GM18517 (cell line): ENCODE measurements around the gene PRRC2A.

Source experiments
- ATAC-seq: cut with Tn5 transposase; IDR thresholded peaks from one replicate; pipeline ENCODE4 v1.9.1; 2021; ENCODE audit warnings: mild to moderate bottlenecking, moderate library complexity; ENCODE audit not compliant: unreplicated experiment

Gene PRRC2A

GRCh38 chr6:31622684-31623091, 2.2 kb downstream of the PRRC2A start:
- no peak for ATAC-seq

GRCh38 chr6:31624070-31624469, 3.6 kb downstream of the PRRC2A start:
- no peak for ATAC-seq

GRCh38 chr6:31626952-31627351, 6.4 kb downstream of the PRRC2A start:
- ATAC-seq, result no peak

GRCh38 chr6:31627690-31628287, 7.3 kb downstream of the PRRC2A start:
- ATAC-seq, result no peak

GRCh38 chr6:31629014-31629413, 8.5 kb downstream of the PRRC2A start:
- no peak for ATAC-seq

GRCh38 chr6:31630177-31630934, 9.8 kb downstream of the PRRC2A start:
- no peak for ATAC-seq

- ATAC-seq, result no peak
Observed at GRCh38 chr6:31631209-31631608, 10.7 kb downstream of the PRRC2A start.

- no peak for ATAC-seq
Observed at GRCh38 chr6:31631681-31632278, 11.3 kb downstream of the PRRC2A start.

- ATAC-seq, result no peak
Observed at GRCh38 chr6:31632279-31632946, 11.9 kb downstream of the PRRC2A start.

- ATAC-seq, result no peak
Observed at GRCh38 chr6:31633447-31633846, 12.9 kb downstream of the PRRC2A start.

- no peak for ATAC-seq
Observed at GRCh38 chr6:31634131-31634530, 13.6 kb downstream of the PRRC2A start.

GRCh38 chr6:31634969-31635575, 14.6 kb downstream of the PRRC2A start:
- no peak for ATAC-seq

GRCh38 chr6:31636698-31637596, 16.4 kb downstream of the PRRC2A start:
- no peak for ATAC-seq

GRCh38 chr6:31639043-31639442, 18.5 kb downstream of the PRRC2A start:
- no peak for ATAC-seq

GRCh38 chr6:31639449-31639861, 18.9 kb downstream of the PRRC2A start:
- no peak for ATAC-seq

- ATAC-seq, result no peak
Observed at GRCh38 chr6:31640612-31641011, 20.1 kb downstream of the PRRC2A start.

- no peak for ATAC-seq
Observed at GRCh38 chr6:31641370-31641769, 20.9 kb downstream of the PRRC2A start.

- ATAC-seq, result no peak
Observed at GRCh38 chr6:31642798-31643570, 22.5 kb downstream of the PRRC2A start.

- no peak for ATAC-seq
Observed at GRCh38 chr6:31643818-31644454, 23.4 kb downstream of the PRRC2A start.
